ENCODE measurements around the gene CFAP410. TPM values are rescaled to one million over a fixed set of nuclear protein-coding genes. Genes with fewer than 3 reads are reported as not detected.

The CFAP410 gene
- total RNA-seq, 1 experiment from 2014 or later: 10.1 TPM

- Mint-ChIP-seq H3K36me3 (ENCODE audit: insufficient read depth, unreplicated experiment) (no peaks in the 10 kb centered on the region), H3K4me1 (ENCODE audit: insufficient read depth, unreplicated experiment) (no peaks in the 10 kb centered on the region), H3K9me3 (ENCODE audit: unreplicated experiment) (no peaks in the 10 kb centered on the region), H3K27me3 (ENCODE audit: insufficient read depth, unreplicated experiment) (no peaks in the 10 kb centered on the region), H3K4me3 (ENCODE audit: unreplicated experiment) (no peak overlapping the region), H3K27ac (ENCODE audit: low read depth, unreplicated experiment) (no peak overlapping the region)
- TF ChIP-seq, protein P1, sequence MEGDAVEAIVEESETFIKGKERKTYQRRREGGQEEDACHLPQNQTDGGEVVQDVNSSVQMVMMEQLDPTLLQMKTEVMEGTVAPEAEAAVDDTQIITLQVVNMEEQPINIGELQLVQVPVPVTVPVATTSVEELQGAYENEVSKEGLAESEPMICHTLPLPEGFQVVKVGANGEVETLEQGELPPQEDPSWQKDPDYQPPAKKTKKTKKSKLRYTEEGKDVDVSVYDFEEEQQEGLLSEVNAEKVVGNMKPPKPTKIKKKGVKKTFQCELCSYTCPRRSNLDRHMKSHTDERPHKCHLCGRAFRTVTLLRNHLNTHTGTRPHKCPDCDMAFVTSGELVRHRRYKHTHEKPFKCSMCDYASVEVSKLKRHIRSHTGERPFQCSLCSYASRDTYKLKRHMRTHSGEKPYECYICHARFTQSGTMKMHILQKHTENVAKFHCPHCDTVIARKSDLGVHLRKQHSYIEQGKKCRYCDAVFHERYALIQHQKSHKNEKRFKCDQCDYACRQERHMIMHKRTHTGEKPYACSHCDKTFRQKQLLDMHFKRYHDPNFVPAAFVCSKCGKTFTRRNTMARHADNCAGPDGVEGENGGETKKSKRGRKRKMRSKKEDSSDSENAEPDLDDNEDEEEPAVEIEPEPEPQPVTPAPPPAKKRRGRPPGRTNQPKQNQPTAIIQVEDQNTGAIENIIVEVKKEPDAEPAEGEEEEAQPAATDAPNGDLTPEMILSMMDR (IDR thresholded peaks at IDR 0.05; ENCODE audit: unreplicated experiment): no peak
- ChIA-PET CTCF (no interaction called here), POLR2A (no interaction called here)
- no peak for DNase-seq (ENCODE audit: unreplicated experiment)
- intact Hi-C loops (cut with micrococcal nuclease): no loop called here
- BruUV-seq (replicated peaks): no TSS peak
Observed at GRCh38 chr21:44359396-44359795, 20.2 kb upstream of the CFAP410 start.

DNA sequence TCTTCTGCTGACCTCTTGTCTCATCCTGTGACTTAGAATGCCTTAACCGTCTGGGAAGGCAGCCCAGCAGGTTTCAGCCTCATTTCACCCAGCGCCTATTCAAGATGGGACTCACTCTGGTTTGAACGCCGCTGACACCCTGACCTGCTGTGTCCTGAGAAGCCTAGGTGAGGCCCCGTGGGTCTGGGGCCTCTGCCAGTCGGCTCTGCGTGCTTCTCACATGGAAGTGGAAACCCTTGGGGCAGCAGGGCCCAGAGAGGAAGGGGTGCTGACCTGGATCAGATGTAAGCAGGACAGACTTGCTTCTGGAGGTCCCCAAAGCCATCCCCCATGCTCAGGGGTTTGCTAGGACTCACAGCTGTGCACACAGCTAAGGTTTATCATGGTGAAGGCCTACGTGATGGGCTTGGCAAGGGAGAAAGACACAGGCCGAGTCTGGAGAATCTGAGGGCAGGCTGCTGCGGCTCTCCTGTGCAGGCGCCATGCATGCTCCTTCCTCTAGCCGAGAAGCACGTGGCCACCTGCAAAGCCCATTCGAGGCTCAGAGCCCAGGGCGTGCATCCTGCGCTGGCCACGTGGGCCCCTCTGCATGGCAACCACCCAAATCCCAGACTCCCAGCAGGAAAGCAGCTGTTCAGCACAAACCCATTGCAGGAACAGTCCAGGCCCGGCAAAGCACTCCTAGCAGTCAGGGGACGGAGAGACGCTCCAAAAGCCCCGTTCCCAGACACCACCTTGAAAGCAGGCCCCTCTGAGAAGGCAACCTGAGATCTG is 18.1 kb upstream of the CFAP410 start:
- POLR2A ChIA-PET: no interaction called here
- no peaks in the 10 kb centered on the region for H3K36me3 Mint-ChIP-seq (ENCODE audit: insufficient read depth, unreplicated experiment)
- no TSS peak for BruUV-seq (replicated peaks)
- DNase-seq (ENCODE audit: unreplicated experiment): no peak
- H3K27ac Mint-ChIP-seq (ENCODE audit: low read depth, unreplicated experiment): no peak overlapping the region
- no peak overlapping the region for H3K4me3 Mint-ChIP-seq (ENCODE audit: unreplicated experiment)
- intact Hi-C loops (cut with micrococcal nuclease): no loop called here
- H3K9me3 Mint-ChIP-seq (ENCODE audit: unreplicated experiment): no peaks in the 10 kb centered on the region
- TF ChIP-seq, protein P1 (IDR thresholded peaks at IDR 0.05; ENCODE audit: unreplicated experiment): no peak
- CTCF ChIA-PET: interaction anchor here (0.6 kb wide), 1 partner anchor 1894 kb away, joined by 3 read pairs; no protein-coding TSS in a partner anchor
- no peaks in the 10 kb centered on the region for H3K27me3 Mint-ChIP-seq (ENCODE audit: insufficient read depth, unreplicated experiment)
- no peaks in the 10 kb centered on the region for H3K4me1 Mint-ChIP-seq (ENCODE audit: insufficient read depth, unreplicated experiment)

DNA sequence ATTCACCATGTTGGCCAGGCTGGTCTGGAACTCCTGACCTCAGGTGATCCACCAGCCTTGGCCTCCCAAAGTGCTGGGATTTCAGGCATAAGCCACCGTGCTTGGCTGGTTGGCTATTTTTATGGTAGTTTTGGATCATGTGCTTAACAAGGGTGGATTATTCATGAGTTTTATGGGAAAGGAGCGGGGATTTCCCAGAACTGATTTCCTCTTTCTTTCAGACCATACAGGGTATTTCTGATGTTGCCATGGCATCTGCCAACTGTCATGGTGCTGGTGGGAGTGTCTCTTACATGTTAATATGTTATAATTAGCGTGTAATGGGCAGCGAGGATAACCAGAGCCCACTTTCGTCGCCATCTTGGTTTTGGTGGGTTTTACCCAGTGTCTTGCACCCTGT is 17.4 kb upstream of the CFAP410 start:
- no peak overlapping the region for H3K27ac Mint-ChIP-seq (ENCODE audit: low read depth, unreplicated experiment)
- intact Hi-C loops (cut with micrococcal nuclease): no loop called here
- CTCF ChIA-PET: interaction anchor here (0.6 kb wide), 1 partner anchor 1895 kb away, joined by 3 read pairs; no protein-coding TSS in a partner anchor
- BruUV-seq (replicated peaks): no TSS peak
- H3K4me3 Mint-ChIP-seq (ENCODE audit: unreplicated experiment): no peak overlapping the region
- POLR2A ChIA-PET: no interaction called here
- TF ChIP-seq, protein P1 (IDR thresholded peaks at IDR 0.05; ENCODE audit: unreplicated experiment): no peak
- no peaks in the 10 kb centered on the region for H3K4me1 Mint-ChIP-seq (ENCODE audit: insufficient read depth, unreplicated experiment)
- no peaks in the 10 kb centered on the region for H3K9me3 Mint-ChIP-seq (ENCODE audit: unreplicated experiment)
- H3K27me3 Mint-ChIP-seq (ENCODE audit: insufficient read depth, unreplicated experiment): no peaks in the 10 kb centered on the region
- H3K36me3 Mint-ChIP-seq (ENCODE audit: insufficient read depth, unreplicated experiment): no peaks in the 10 kb centered on the region
- no peak for DNase-seq (ENCODE audit: unreplicated experiment)

- intact Hi-C loops (cut with micrococcal nuclease): no loop called here
- DNase-seq (ENCODE audit: unreplicated experiment): no peak
- Mint-ChIP-seq H3K27ac (ENCODE audit: low read depth, unreplicated experiment) (no peak overlapping the region), H3K27me3 (ENCODE audit: insufficient read depth, unreplicated experiment) (no peaks in the 10 kb centered on the region), H3K36me3 (ENCODE audit: insufficient read depth, unreplicated experiment) (no peaks in the 10 kb centered on the region), H3K4me3 (ENCODE audit: unreplicated experiment) (no peak overlapping the region), H3K9me3 (ENCODE audit: unreplicated experiment) (no peaks in the 10 kb centered on the region), H3K4me1 (ENCODE audit: insufficient read depth, unreplicated experiment) (no peaks in the 10 kb centered on the region)
- TF ChIP-seq, protein P1 (IDR thresholded peaks at IDR 0.05; ENCODE audit: unreplicated experiment): no peak
- ChIA-PET POLR2A (no interaction called here), CTCF (no interaction called here)
- no TSS peak for BruUV-seq (replicated peaks)
Observed at GRCh38 chr21:44356160-44356559, 17.0 kb upstream of the CFAP410 start.

Data from MCF 10A (cell line).